HCT116 (cell line): ENCODE measurements around the gene ANKRD13B. TPM values are rescaled to one million over a fixed set of nuclear protein-coding genes. Genes with fewer than 3 reads are reported as not detected.

Experiments used
- ATAC-seq: fragments of 200-7000 bp; cut with Tn5 transposase; 2 replicates; pipeline ENCODE4 v1.9.1; 2020; ENCODE audit warnings: mild to moderate bottlenecking, moderate library complexity
- BruUV-seq: library from RNA; stranded (reverse); fragments of 400-500 nt; replicated peaks from 2 replicates; lab custom pipeline; 2021; lab: Mats Ljungman, UMichigan
- CTCF ChIA-PET: fragments of 300-600 bp; sonication (Branson Sonifier 250); formaldehyde crosslinking; loops from one replicate; lab custom pipeline; 2021; ENCODE audit warnings: antibody characterized with exemption; lab: Charles Lee
- POLR2A ChIA-PET: fragments of 300-600, 350-600 bp; sonication (Branson Sonifier 250); formaldehyde crosslinking; loops from one replicate; lab custom pipeline; 2021; ENCODE audit warnings: antibody characterized with exemption; lab: Charles Lee
- RAD21 ChIA-PET, 2 experiments: fragments of 300-600 bp; sonication (Branson Sonifier 250); formaldehyde crosslinking; loops; one replicate each; lab custom pipeline; 2023; ENCODE audit warnings: low total read pairs in 2 of 2; ENCODE audit not compliant: uncharacterized antibody in 2 of 2, unreplicated experiment in 2 of 2, low non-redundant PET in 1 of 2; lab: Charles Lee
- DNase-seq: peaks from one replicate; pipeline ENCODE4 v3.0.0-alpha.2; 2010; ENCODE audit warnings: low read depth, low spot score
- H2AFZ ChIP-seq: fragments of 200-600 bp; shearing (Covaris generic), sonication (generic); 2 replicates; pipeline ENCODE4 v1.6.1; 2017; ENCODE audit warnings: low read depth, mixed run types, mixed read lengths, antibody characterized with exemption, low read length; ENCODE audit not compliant: poor library complexity, severe bottlenecking
- H3K27ac ChIP-seq: 2 replicates; pipeline ENCODE4 v1.5.1; 2012; ENCODE audit warnings: low read depth, low read length
- H3K27me3 ChIP-seq: fragments of 200-600 bp; sonication (generic); 2 replicates; pipeline ENCODE4 v1.6.1; 2016; ENCODE audit warnings: mixed run types, low read length, mixed read lengths; ENCODE audit not compliant: insufficient read depth
- H3K36me3 ChIP-seq, 2 experiments: fragments of 200-500 bp in 1 of 2; fragments of 200-600 bp in 1 of 2; sonication (Bioruptor generic) in 1 of 2; sonication (generic) in 1 of 2; 2 replicates each; pipeline versions ENCODE4 v1.5.1 to v1.6.1; 2014 to 2016; ENCODE audit warnings: low read length in 2 of 2, inconsistent platforms in 1 of 2, mixed read lengths in 1 of 2, mixed run types in 1 of 2; ENCODE audit not compliant: insufficient read depth in 2 of 2, control insufficient read depth in 1 of 2
- H3K4me1 ChIP-seq, 2 experiments: fragments of 200-600 bp in 1 of 2; sonication (generic) in 1 of 2; 2 replicates each; pipeline versions ENCODE4 v1.5.1 to v1.6.1; 2012 to 2017; ENCODE audit warnings: low read length in 2 of 2, inconsistent platforms in 1 of 2, mild to moderate bottlenecking in 1 of 2, mixed read lengths in 1 of 2, mixed run types in 1 of 2, moderate library complexity in 1 of 2; ENCODE audit not compliant: insufficient read depth in 2 of 2, control insufficient read depth in 1 of 2
- H3K4me2 ChIP-seq: fragments of 200-600 bp; sonication (generic); 2 replicates; pipeline ENCODE4 v1.6.1; 2017; ENCODE audit warnings: mixed run types, low read length, mixed read lengths
- H3K4me3 ChIP-seq, 2 experiments: fragments of 200-600 bp in 1 of 2; sonication (generic) in 1 of 2; replicated peaks in 1 of 2; 2 replicates each; pipeline ENCODE4 v1.5.1; 2011 to 2016; ENCODE audit warnings: low read length in 2 of 2, control low read depth in 1 of 2, low read depth in 1 of 2, mild to moderate bottlenecking in 1 of 2, mixed read lengths in 1 of 2, mixed run types in 1 of 2
- H3K79me2 ChIP-seq: fragments of 200-600 bp; sonication (generic); 2 replicates; pipeline ENCODE4 v1.6.1; 2017; ENCODE audit warnings: mild to moderate bottlenecking, mixed run types, low read length, moderate library complexity, mixed read lengths; ENCODE audit not compliant: insufficient read depth
- H3K9ac ChIP-seq: fragments of 200-600 bp; sonication (generic); 2 replicates; pipeline ENCODE4 v1.6.1; 2016; ENCODE audit warnings: low read length, mixed read lengths
- H3K9me2 ChIP-seq: fragments of 200-600 bp; sonication (generic), shearing (Covaris generic); 2 replicates; pipeline ENCODE4 v1.6.1; 2017; ENCODE audit warnings: mixed run types, mild to moderate bottlenecking, moderate library complexity; ENCODE audit not compliant: insufficient read depth
- H3K9me3 ChIP-seq, 2 experiments: fragments of 200-500 bp in 1 of 2; fragments of 200-600 bp in 1 of 2; sonication (Bioruptor generic) in 1 of 2; sonication (generic) in 1 of 2; 2 replicates each; pipeline ENCODE4 v1.6.1; 2014 to 2017; ENCODE audit warnings: low read length in 2 of 2, mixed read lengths in 2 of 2, inconsistent platforms in 1 of 2, low read depth in 1 of 2, mild to moderate bottlenecking in 1 of 2, mixed run types in 1 of 2, moderate library complexity in 1 of 2; ENCODE audit not compliant: control insufficient read depth in 1 of 2, insufficient read depth in 1 of 2
- H4K20me1 ChIP-seq: fragments of 200-600 bp; sonication (generic), shearing (Covaris generic); 2 replicates; pipeline ENCODE4 v1.6.1; 2017; ENCODE audit warnings: mixed run types, mild to moderate bottlenecking, moderate library complexity; ENCODE audit not compliant: insufficient read depth
- CBX3 ChIP-seq: IDR thresholded peaks from 2 replicates; pipeline ENCODE4 v1.6.1; 2012; ENCODE audit warnings: low read depth
- CEBPB ChIP-seq: IDR thresholded peaks from 2 replicates; pipeline ENCODE4 v1.6.1; 2012; ENCODE audit warnings: low read depth
- EGR1 ChIP-seq: IDR thresholded peaks from 2 replicates; pipeline ENCODE4 v1.6.1; 2012; ENCODE audit warnings: low read depth
- EZH2 ChIP-seq: fragments of 200-600 bp; sonication (generic); IDR thresholded peaks from 2 replicates; pipeline ENCODE4 v1.6.1; 2017; ENCODE audit warnings: antibody characterized with exemption, mixed run types
- JUND ChIP-seq: IDR thresholded peaks from 2 replicates; pipeline ENCODE4 v1.6.1; 2012
- POLR2A ChIP-seq: IDR thresholded peaks from 2 replicates; pipeline ENCODE4 v1.7.0; 2011; ENCODE audit warnings: borderline replicate concordance; ENCODE audit not compliant: insufficient read depth, insufficient read length; ENCODE audit errors: extremely low read depth
- RAD21 ChIP-seq: IDR thresholded peaks from 2 replicates; pipeline ENCODE4 v1.6.1; 2012; ENCODE audit warnings: low read depth, mild to moderate bottlenecking
- SIN3A ChIP-seq: IDR thresholded peaks from 2 replicates; pipeline ENCODE4 v1.6.1; 2012; ENCODE audit warnings: low read depth
- SP1 ChIP-seq: IDR thresholded peaks from 2 replicates; pipeline ENCODE4 v1.6.1; 2012; ENCODE audit warnings: low read depth
- SRF ChIP-seq: IDR thresholded peaks from 2 replicates; pipeline ENCODE4 v1.6.1; 2012; ENCODE audit warnings: low read depth
- TCF7L2 ChIP-seq: IDR thresholded peaks from 2 replicates; pipeline ENCODE4 v1.7.0; 2011; ENCODE audit warnings: borderline replicate concordance, inconsistent platforms; ENCODE audit not compliant: insufficient read depth, insufficient read length; ENCODE audit errors: extremely low read depth
- YY1 ChIP-seq: IDR thresholded peaks from 2 replicates; pipeline ENCODE4 v1.6.1; 2011; ENCODE audit warnings: low read length, low read depth, moderate library complexity, mild to moderate bottlenecking; ENCODE audit not compliant: insufficient replicate concordance; ENCODE audit errors: extremely low read depth
- ZFX ChIP-seq: fragments of 450-650 bp; IDR thresholded peaks from 2 replicates; pipeline ENCODE4 v1.6.1; 2017
- ZNF274 ChIP-seq: fragments of 200-500 bp; sonication (Bioruptor generic); IDR thresholded peaks from 2 replicates; pipeline ENCODE4 v1.6.1; 2014; ENCODE audit warnings: mild to moderate bottlenecking, low read depth, low read length, inconsistent platforms
- intact Hi-C: fragments of 100-400 bp; cut with micrococcal nuclease; formaldehyde crosslinking; loops from 2 replicates; pipeline ENCODE4 v1.10.0; 2022
- total RNA-seq: library from RNA; stranded (reverse); gene quantifications from one replicate; pipeline ENCODE4 v1.2.1, GENCODE V29; 2021; ENCODE audit not compliant: unreplicated experiment
- TF ChIP-seq, protein P1 (sequence below): IDR thresholded peaks from 2 replicates; pipeline ENCODE4 v1.6.1; 2012; ENCODE audit warnings: low read depth
- TF ChIP-seq, protein P2 (sequence below): IDR thresholded peaks from 2 replicates; pipeline ENCODE4 v1.6.1; 2011; ENCODE audit warnings: mild to moderate bottlenecking, low read length, moderate library complexity; ENCODE audit not compliant: insufficient replicate concordance; ENCODE audit errors: extremely low read depth
- TF ChIP-seq, protein P3 (sequence below): IDR thresholded peaks from 2 replicates; pipeline ENCODE4 v1.6.1; 2012
- TF ChIP-seq, protein P4 (sequence below): IDR thresholded peaks from 2 replicates; pipeline ENCODE4 v1.6.1; 2012
- TF ChIP-seq, protein P5 (sequence below), 3 experiments: fragments of 200-600 bp in 1 of 3; sonication (generic) in 1 of 3; IDR thresholded peaks in 2 of 3; conservative IDR thresholded peaks in 1 of 3; 2 replicates each; pipeline ENCODE4 v1.5.1; 2012 to 2017; ENCODE audit warnings: low read depth in 2 of 3, low read length in 2 of 3, antibody characterized with exemption in 1 of 3, borderline replicate concordance in 1 of 3, control low read depth in 1 of 3, mild to moderate bottlenecking in 1 of 3, mixed read lengths in 1 of 3, mixed run types in 1 of 3, moderate library complexity in 1 of 3; ENCODE audit not compliant: insufficient read depth in 1 of 3

The ANKRD13B gene
- total RNA-seq, 1 experiment from 2014 or later = 27.4 TPM

DNA sequence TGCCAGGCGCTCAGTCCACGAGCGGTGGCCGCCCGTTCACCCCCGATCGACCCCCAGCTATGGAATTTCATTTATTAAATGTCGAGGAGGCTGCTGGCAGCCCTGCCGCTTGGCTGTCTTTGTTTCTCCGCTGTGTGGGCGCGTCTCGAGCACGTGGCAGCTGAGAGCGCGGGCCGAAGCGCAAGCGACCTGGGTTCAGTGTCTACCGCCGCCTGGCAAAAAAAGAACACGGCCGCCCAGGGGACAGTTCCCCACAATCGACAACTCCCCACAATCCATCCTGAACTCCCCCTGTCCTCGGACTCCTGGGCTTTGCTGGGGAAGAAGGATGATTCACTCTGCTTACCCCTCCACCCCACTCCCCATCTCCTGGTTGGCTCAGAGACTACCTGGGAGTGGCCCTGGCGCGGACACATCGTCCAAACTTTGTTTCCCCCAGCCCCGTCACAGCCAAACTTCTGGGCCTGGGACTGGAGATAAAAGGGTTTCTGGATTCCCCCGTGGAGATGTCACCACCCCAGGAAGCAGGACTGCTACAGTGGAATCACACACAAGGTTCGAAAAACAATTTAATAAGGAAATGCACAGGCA lies 1.7 kb upstream of the ANKRD13B start:
- Histone ChIP-seq H3K27ac (peak overlapping the region; percentile 94), H3K9me3 (no peaks in the 10 kb centered on the region), H3K9me2 (no peaks in the 10 kb centered on the region), H3K27me3 (no peaks in the 10 kb centered on the region), H3K4me2 (peak overlapping the region; percentile 91), H4K20me1 (no peaks in the 10 kb centered on the region), H3K4me3 (peak overlapping the region; percentile 66), H3K79me2 (peaks cover 55% of the 10 kb centered on the region), H3K36me3 (no peaks in the 10 kb centered on the region), H3K9ac (peak overlapping the region; percentile 84), H2AFZ (peak overlapping the region; percentile 74), H3K4me1 (peaks cover 36 to 67% of the 10 kb centered on the region in 2 experiments)
- ATAC-seq = peak; percentile 21
- RAD21 ChIA-PET = interaction anchor here in 1 of 2 experiments (1.1 kb wide), 1 partner anchor 9 kb away, joined by 3 read pairs; no protein-coding TSS in a partner anchor
- intact Hi-C loops = loop anchor here (1.0 to 10.0 kb wide), 2 partner anchors 221 to 446 kb away; no protein-coding TSS in a partner anchor
- CTCF ChIA-PET = interaction anchor here (0.6 to 3.4 kb wide), 23 partner anchors 7 to 1584 kb away, joined by 3 to 57 read pairs (median 4); partner anchors contain the start of genes ABHD15, CORO6, NUFIP2 and PHF12
- BruUV-seq = no TSS peak
- POLR2A ChIA-PET = interaction anchor here (0.7 to 1.0 kb wide), 2 partner anchors 24 to 221 kb away, joined by 3 read pairs; partner anchors contain the start of gene ABHD15
- DNase-seq = peak; percentile 48
- peak; percentile 54; the same call in 1 of the 2 replicates for TF ChIP-seq EGR1
- no peak for TF ChIP-seq SRF
- no peak for TF ChIP-seq SP1
- TF ChIP-seq, protein P1, sequence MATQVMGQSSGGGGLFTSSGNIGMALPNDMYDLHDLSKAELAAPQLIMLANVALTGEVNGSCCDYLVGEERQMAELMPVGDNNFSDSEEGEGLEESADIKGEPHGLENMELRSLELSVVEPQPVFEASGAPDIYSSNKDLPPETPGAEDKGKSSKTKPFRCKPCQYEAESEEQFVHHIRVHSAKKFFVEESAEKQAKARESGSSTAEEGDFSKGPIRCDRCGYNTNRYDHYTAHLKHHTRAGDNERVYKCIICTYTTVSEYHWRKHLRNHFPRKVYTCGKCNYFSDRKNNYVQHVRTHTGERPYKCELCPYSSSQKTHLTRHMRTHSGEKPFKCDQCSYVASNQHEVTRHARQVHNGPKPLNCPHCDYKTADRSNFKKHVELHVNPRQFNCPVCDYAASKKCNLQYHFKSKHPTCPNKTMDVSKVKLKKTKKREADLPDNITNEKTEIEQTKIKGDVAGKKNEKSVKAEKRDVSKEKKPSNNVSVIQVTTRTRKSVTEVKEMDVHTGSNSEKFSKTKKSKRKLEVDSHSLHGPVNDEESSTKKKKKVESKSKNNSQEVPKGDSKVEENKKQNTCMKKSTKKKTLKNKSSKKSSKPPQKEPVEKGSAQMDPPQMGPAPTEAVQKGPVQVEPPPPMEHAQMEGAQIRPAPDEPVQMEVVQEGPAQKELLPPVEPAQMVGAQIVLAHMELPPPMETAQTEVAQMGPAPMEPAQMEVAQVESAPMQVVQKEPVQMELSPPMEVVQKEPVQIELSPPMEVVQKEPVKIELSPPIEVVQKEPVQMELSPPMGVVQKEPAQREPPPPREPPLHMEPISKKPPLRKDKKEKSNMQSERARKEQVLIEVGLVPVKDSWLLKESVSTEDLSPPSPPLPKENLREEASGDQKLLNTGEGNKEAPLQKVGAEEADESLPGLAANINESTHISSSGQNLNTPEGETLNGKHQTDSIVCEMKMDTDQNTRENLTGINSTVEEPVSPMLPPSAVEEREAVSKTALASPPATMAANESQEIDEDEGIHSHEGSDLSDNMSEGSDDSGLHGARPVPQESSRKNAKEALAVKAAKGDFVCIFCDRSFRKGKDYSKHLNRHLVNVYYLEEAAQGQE = no peak
- TF ChIP-seq EZH2 = no peak
- TF ChIP-seq, protein P2, sequence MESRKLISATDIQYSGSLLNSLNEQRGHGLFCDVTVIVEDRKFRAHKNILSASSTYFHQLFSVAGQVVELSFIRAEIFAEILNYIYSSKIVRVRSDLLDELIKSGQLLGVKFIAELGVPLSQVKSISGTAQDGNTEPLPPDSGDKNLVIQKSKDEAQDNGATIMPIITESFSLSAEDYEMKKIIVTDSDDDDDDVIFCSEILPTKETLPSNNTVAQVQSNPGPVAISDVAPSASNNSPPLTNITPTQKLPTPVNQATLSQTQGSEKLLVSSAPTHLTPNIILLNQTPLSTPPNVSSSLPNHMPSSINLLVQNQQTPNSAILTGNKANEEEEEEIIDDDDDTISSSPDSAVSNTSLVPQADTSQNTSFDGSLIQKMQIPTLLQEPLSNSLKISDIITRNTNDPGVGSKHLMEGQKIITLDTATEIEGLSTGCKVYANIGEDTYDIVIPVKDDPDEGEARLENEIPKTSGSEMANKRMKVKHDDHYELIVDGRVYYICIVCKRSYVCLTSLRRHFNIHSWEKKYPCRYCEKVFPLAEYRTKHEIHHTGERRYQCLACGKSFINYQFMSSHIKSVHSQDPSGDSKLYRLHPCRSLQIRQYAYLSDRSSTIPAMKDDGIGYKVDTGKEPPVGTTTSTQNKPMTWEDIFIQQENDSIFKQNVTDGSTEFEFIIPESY = no peak
- 0 out of 2 replicates have a peak, but pooled peaks have one; percentile 39 for TF ChIP-seq SIN3A
- TF ChIP-seq CEBPB = no peak
- TF ChIP-seq TCF7L2 = peak; percentile 30
- no peak for TF ChIP-seq RAD21
- TF ChIP-seq CBX3 = no peak
- TF ChIP-seq, protein P3, sequence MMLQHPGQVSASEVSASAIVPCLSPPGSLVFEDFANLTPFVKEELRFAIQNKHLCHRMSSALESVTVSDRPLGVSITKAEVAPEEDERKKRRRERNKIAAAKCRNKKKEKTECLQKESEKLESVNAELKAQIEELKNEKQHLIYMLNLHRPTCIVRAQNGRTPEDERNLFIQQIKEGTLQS = no peak
- TF ChIP-seq YY1 = no peak
- no peak for TF ChIP-seq ZFX
- TF ChIP-seq, protein P4, sequence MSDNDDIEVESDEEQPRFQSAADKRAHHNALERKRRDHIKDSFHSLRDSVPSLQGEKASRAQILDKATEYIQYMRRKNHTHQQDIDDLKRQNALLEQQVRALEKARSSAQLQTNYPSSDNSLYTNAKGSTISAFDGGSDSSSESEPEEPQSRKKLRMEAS = peak; percentile 98
- peak; percentile 64 for TF ChIP-seq POLR2A
- no peak for TF ChIP-seq ZNF274
- no peak for TF ChIP-seq JUND
- TF ChIP-seq, protein P5, sequence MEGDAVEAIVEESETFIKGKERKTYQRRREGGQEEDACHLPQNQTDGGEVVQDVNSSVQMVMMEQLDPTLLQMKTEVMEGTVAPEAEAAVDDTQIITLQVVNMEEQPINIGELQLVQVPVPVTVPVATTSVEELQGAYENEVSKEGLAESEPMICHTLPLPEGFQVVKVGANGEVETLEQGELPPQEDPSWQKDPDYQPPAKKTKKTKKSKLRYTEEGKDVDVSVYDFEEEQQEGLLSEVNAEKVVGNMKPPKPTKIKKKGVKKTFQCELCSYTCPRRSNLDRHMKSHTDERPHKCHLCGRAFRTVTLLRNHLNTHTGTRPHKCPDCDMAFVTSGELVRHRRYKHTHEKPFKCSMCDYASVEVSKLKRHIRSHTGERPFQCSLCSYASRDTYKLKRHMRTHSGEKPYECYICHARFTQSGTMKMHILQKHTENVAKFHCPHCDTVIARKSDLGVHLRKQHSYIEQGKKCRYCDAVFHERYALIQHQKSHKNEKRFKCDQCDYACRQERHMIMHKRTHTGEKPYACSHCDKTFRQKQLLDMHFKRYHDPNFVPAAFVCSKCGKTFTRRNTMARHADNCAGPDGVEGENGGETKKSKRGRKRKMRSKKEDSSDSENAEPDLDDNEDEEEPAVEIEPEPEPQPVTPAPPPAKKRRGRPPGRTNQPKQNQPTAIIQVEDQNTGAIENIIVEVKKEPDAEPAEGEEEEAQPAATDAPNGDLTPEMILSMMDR (IDR thresholded peaks at IDR 0.05 in 2 of 3, conservative IDR thresholded peaks at IDR 0.05 in 1 of 3; ENCODE audit: borderline replicate concordance in 1 of 3, insufficient read depth in 1 of 3, low read depth in 2 of 3, low read length in 2 of 3) = no peak
